HG03565 (cell line): ENCODE data around the gene FAM184B.
"Not testable (repeated sequence)": the region's sequence is repeated elsewhere in the genome, so short reads cannot be mapped to it uniquely, and the experiment has no call there.

Experiments
- ATAC-seq: cut with Tn5 transposase; IDR thresholded peaks from one replicate; pipeline ENCODE4 v1.9.1; 2021; ENCODE audit warnings: mild to moderate bottlenecking, moderate library complexity; ENCODE audit not compliant: unreplicated experiment

FAM184B gene

GRCh38 chr4:17688011-17688441 is 93.4 kb downstream of the FAM184B start:
- no peak for ATAC-seq

DNA sequence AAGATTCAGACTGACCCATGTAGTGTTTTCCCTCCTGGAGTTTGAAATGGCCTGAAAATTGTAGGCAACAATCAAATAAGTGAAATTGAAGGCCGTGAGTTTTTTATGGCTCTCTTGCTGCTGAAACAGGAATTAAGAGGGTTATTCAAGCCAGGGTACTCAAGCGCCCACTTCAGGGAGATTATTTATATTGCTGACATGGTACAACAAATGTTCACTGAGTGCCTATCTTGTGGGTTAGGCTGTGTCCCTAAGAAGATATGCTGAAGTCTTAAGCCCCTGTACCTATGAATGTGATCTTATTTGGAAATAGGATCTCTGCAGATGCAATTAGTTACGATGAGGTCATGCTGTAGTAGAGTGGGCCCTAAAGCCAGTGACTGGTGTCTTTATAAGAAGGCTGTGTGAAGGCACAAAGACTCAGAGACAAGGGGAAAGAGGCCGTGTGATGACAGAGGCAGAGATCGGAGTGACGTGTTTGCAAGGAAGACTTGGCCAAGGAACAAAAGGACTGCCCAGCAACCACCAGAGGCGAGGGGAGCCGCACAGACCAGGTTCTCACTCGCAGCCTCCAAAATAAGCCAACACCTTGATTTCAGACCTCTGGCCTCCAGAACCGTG is 94.1 kb downstream of the FAM184B start:
- ATAC-seq: no peak

DNA sequence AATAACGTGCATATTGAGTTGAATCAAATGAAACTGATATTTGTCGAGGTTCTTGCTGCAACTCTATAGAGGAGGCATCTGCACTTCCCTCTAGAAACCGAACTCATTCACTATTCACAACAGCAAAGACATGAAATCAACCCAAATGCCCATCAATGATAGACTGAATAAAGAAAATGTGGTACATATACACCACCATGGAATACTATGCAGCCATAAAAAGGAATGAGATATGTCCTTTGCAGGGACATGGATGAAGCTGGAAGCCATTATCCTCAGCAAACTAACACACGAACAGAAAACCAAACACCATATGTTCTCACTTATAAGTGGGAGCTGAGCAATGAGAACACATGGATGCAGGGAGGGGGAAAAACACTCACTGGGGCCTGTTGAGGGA is 96.8 kb downstream of the FAM184B start:
- ATAC-seq: not testable (repeated sequence)

DNA sequence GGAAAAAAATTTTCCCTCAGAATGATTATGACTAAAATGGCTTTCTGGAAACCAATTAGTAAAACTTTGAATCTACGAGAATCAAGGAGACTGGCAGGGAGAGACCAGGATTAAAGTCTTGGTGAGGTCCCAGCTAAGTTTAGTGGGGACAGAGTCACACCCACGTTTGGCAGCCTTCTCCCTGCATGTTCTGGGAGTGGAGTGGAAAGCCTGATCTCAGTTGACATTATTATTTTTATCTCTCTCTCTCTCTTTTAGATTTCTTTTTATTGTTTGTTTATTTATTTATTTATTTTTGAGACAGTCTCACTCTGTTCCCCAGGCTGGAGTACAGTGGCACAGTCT is 99.2 kb downstream of the FAM184B start:
- no peak for ATAC-seq

GRCh38 chr4:17681281-17682221 is 99.9 kb downstream of the FAM184B start:
- no peak for ATAC-seq

DNA sequence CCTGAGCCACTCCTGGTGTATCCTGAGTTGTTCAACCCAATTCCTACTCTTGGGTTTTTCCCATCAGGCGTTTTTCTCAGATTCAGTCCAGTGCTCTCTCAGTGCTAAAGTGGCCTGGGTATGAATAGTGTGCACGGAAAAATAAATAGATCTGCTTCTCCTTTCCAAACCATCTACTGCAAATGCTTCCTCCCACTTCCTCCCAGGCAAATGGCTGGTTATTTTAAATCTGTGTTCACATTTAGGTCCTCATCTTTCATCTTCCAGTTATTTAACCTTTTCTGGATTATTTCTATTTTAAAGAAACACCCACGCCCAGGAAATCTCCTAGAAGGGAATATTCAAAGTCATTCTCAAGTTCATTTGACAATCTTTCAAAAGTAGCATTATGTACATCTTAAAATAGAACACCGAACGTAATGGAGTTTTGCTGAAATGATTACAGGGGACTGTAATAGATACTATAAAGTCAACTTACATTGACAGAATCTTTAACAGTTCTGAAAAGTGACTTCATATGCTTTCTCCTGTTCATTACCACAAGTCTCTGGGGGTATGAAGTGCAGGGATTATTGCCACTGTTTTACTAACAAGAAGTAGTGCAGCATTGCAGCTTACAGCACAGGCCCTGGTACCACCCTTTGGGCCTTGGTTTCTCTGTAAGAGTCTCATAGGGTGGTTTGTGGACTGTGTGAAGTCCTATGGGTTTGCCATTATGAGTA is 100.7 kb downstream of the FAM184B start:
- ATAC-seq: no peak

DNA sequence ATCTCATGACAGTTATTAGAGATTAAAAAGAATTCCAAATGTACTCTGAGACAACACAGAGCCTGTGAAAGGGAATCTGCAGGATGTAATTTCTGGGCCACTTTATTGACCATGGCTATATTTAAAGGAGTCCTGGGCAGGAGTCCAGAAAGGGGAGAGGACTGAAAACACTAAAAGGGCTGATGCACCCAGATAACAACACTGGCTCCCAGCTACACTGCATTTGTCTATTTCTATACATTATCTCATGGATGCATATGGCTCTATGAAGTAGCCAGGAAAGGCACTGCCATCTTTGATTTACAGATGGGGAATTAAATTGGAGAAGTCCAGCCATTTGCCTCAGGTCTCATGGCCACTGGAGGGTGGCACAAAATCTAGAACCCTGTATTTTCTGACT is 111.0 kb downstream of the FAM184B start:
- no peak for ATAC-seq

GRCh38 chr4:17667653-17668201 is 113.7 kb downstream of the FAM184B start:
- no peak for ATAC-seq

DNA sequence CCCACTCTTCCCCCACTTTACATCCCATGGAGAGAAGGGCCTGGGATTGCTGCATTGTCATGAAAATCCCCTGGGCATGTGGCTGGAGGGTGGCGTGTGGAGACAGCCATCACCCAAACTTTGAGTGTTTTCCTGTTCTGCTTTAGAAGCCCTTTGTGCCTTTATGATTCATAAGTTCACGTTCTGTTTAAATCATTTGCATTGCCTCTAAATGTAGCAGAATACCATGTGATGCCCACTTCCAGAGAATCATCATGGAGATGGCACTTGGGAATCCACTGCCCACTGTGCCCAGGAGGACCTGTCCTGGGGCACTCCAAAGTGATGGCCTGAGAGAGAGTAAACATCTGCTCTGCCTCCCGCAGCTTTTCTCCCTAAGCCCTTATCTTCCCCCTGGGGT is 114.2 kb downstream of the FAM184B start:
- ATAC-seq: no peak

- no peak for ATAC-seq
Observed at GRCh38 chr4:17665852-17666251, 115.6 kb downstream of the FAM184B start.

DNA sequence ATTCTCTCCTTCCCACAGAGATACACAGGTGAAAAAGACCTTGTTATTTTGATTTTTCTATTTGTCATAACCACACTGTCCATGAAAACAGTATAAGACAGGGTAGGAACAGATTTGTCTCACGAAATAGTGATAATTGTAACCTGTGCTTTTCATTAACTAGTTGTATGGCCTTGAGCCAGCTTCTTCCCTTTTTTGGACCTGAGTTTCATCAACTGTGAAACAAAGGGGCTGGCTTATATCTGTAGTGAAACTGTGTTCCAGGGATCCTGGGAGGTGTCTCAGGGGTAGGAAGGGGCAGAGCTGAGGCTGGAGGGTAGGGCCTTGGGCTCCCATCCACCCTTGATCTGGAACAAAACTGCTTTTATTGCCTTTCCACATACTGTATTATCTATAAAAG is 116.1 kb downstream of the FAM184B start:
- ATAC-seq: no peak

DNA sequence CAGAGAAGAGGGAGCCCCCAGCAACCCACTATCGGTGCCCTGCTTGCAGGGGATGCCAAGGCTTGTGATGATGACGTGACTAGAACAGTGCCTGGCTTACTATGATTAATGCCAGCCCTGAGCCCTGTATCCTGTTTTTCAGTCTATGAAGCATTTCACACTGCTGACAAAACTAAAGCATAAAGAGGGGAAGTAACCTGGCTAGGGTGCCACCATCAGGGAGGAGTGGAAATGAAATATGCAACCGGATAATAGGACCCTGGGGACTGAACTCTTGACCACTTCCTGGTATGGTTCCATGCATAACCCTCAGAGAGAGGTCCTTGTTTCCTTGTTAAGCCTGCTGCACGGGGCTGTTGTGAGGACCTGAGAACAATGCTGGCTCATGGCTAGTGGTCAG is 116.7 kb downstream of the FAM184B start:
- ATAC-seq: peak; percentile 93

GRCh38 chr4:17662694-17663093 is 118.7 kb downstream of the FAM184B start:
- ATAC-seq: no peak

GRCh38 chr4:17659196-17659595 is 122.2 kb downstream of the FAM184B start:
- ATAC-seq: not testable (repeated sequence)

GRCh38 chr4:17657849-17658248 is 123.6 kb downstream of the FAM184B start:
- no peak for ATAC-seq

DNA sequence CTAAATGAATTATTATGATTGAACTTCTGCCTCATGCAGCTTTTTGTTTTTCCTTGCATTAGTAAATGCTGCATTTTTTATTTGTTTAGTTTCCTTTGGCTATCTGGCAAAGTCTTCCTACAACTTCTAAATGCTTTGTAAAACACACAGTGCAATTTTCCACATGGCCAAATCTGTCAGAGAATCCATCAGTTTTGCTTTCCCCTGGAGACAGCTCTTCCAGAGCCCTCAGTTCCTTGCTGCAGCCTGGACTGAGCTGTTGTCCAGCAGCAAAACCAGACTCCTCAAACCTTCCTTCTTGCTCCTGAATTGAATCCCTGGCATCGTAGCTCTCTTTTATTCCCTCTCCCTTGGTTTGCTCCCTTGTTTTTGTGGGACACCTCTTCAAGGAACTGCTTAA is 124.3 kb downstream of the FAM184B start:
- ATAC-seq: no peak

GRCh38 chr4:17654701-17655100 is 126.7 kb downstream of the FAM184B start:
- ATAC-seq: no peak

- ATAC-seq: no peak
Observed at GRCh38 chr4:17650406-17650805, 131.0 kb downstream of the FAM184B start.

DNA sequence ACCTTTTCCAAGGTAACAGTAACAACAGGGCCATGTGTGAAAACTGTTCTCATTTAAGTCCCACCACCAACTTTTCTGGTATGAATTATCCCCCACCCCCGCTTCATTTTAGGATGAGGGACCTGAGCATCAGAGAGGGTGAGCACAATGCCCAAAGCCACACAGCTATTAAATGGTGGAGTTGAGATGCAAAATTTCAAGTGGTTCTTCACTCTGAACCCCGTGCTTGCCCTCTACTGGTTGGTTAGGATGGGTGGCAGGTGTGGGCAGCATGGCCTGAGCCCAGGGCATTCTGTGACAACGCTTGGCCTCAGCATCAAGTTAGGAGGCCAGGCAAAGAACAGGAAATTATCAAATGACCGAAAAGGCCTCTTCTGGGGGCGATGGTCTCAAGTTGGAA is 133.5 kb downstream of the FAM184B start:
- no peak for ATAC-seq

- no peak for ATAC-seq
Observed at GRCh38 chr4:17647176-17647806, 134.1 kb downstream of the FAM184B start.

DNA sequence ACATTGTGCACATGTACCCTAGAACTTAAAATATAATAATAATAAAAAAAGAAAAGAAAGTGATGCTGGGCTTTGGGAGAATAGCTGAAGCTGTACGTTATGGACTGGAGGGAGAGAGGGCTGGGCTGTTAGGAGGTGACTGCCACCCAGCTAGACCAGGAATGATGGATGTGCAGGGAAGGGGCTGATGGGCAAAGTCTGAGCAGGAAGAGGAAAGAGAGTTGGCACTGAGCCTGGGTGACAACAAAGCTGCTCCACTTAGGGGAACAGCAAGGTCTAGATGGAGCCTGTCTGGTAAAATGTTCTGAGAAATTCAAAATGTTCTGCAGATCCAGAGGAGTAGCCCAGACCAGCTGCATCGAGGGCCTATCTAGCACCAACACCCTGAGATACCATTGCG is 134.7 kb downstream of the FAM184B start:
- no peak for ATAC-seq
